Left lung (tissue), 10 donors: Measurements from ENCODE around the gene ZDHHC24. TPM values are rescaled to one million over a fixed set of nuclear protein-coding genes. Genes with fewer than 3 reads are reported as not detected.
"Not testable (repeated sequence)": the region's sequence is repeated elsewhere in the genome, so short reads cannot be mapped to it uniquely, and the experiment has no call there.

Source experiments
- ATAC-seq: fragments of 200-7000 bp; cut with Tn5 transposase; one replicate; pipeline ENCODE4 v1.9.1; 2020; ENCODE audit warnings: moderate library complexity
- DNase-seq, 4 donors: peaks; one replicate each; pipeline ENCODE4 v3.0.0-alpha.2; 2013 to 2020
- H3K27ac ChIP-seq, 2 donors: fragments of 200-600 bp; sonication (generic) in 1 of 2; one replicate each; pipeline versions ENCODE4 v1.5.0 to v1.8.0; 2020 to 2021
- H3K27me3 ChIP-seq, 2 donors: fragments of 200-600 bp; sonication (generic) in 1 of 2; one replicate each; pipeline versions ENCODE4 v1.5.0 to v1.8.0; 2020 to 2021
- H3K36me3 ChIP-seq, 2 donors: fragments of 200-600 bp; sonication (generic) in 1 of 2; one replicate each; pipeline versions ENCODE4 v1.5.0 to v1.8.0; 2020 to 2021
- H3K4me1 ChIP-seq, 2 donors: fragments of 200-600 bp; one replicate each; pipeline ENCODE4 v1.8.0; 2021
- H3K4me3 ChIP-seq, 2 donors: fragments of 200-600 bp; sonication (generic) in 1 of 2; one replicate each; pipeline versions ENCODE4 v1.5.0 to v1.8.0; 2020 to 2021; ENCODE audit warnings: mild to moderate bottlenecking in 1 of 2
- H3K9me3 ChIP-seq, 2 donors: fragments of 200-600 bp; sonication (generic) in 1 of 2; one replicate each; pipeline versions ENCODE4 v1.5.0 to v1.8.0; 2020 to 2021
- intact Hi-C, 2 donors: fragments of 100-400 bp; cut with DNase I; formaldehyde crosslinking; loops; one replicate each; pipeline versions ENCODE4 v1.11.2 to v1.14.2; 2022
- polyA plus RNA-seq, 6 donors: library from polyadenylated mRNA; unstranded; fragments of 120-200 nt; gene quantifications; one replicate each; pipeline ENCODE4 v1.2.1, GENCODE V29; 2013; ENCODE audit not compliant: insufficient read length in 6 of 6
- total RNA-seq, 2 donors: library from RNA; stranded (reverse); fragmentation: NEBNext Ultra II Directional; extraction: Animal tissue kit (Norgen Biotek cat#: 25700); gene quantifications; one replicate each; pipeline ENCODE4 v1.2.1, GENCODE V29; 2021
- TF ChIP-seq, protein P1 (sequence below), 2 donors: fragments of 200-600 bp; sonication (generic) in 1 of 2; IDR thresholded peaks; one replicate each; pipeline versions ENCODE4 v1.5.0 to v1.8.0; 2021; ENCODE audit warnings: antibody characterized with exemption in 2 of 2
- donor health status: DM: no; HTN: yes; CAD: no.
- donor health status: DM: no; HTN: no; CAD: no.

Gene ZDHHC24
- total and polyA plus RNA-seq, 8 donors = 4.7 to 17.0 (median 5.8) TPM

DNA sequence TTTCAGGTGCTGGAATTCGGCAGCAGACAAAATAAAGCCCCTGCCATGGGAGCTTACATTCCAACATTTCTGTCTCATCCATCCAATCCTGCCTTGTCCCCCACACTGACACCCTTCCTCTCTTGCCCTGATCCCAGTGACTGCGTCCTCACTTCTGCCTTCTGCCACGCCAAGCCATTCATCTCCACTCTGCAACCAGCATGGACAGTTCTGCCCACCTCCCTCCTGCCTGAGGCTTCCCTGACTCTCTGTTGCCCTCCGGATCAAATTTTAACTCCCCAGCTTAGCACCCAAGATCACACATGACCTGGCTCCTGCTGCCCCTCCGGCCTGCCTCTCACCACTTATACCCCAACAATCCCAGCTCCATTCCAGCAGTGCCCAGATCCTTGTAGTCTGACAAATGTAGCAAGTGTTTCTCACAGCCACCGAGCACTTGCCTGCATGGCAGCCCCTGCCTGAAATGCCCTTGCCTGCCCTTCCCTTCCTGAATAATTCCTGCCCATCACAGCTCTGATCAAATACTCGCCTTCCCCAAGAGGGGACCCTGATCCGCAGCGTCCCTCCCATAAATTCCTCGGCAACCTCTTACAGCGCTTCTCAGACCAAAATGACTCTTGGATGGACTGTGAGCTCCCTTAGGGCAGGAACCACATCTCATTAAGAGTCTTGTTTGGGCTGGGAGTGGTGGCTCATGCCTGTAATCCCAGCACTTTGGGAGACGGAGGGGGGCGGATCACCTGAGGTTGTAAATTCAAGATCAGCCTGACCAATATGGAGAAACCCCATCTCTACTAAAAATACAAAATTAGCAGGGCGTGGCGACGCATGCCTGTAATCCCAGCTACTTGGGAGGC lies 3.2 kb upstream of the ZDHHC24 start:
- no peaks in the 10 kb centered on the region for H3K9me3 ChIP-seq
- DNase-seq (peak in 1 of 4 donors; percentile 21), ATAC-seq (no peak)
- peaks cover 11 to 26% of the 10 kb centered on the region in 2 donors for H3K4me1 ChIP-seq
- no peak overlapping the region for H3K4me3 ChIP-seq
- H3K27me3 ChIP-seq = peaks cover 0 to 7% of the 10 kb centered on the region in 2 donors
- intact Hi-C loops = no loop called here
- H3K36me3 ChIP-seq = no peaks in the 10 kb centered on the region
- H3K27ac ChIP-seq = no peak overlapping the region
- TF ChIP-seq, protein P1, sequence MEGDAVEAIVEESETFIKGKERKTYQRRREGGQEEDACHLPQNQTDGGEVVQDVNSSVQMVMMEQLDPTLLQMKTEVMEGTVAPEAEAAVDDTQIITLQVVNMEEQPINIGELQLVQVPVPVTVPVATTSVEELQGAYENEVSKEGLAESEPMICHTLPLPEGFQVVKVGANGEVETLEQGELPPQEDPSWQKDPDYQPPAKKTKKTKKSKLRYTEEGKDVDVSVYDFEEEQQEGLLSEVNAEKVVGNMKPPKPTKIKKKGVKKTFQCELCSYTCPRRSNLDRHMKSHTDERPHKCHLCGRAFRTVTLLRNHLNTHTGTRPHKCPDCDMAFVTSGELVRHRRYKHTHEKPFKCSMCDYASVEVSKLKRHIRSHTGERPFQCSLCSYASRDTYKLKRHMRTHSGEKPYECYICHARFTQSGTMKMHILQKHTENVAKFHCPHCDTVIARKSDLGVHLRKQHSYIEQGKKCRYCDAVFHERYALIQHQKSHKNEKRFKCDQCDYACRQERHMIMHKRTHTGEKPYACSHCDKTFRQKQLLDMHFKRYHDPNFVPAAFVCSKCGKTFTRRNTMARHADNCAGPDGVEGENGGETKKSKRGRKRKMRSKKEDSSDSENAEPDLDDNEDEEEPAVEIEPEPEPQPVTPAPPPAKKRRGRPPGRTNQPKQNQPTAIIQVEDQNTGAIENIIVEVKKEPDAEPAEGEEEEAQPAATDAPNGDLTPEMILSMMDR (IDR thresholded peaks at IDR 0.05) = no peak

DNA sequence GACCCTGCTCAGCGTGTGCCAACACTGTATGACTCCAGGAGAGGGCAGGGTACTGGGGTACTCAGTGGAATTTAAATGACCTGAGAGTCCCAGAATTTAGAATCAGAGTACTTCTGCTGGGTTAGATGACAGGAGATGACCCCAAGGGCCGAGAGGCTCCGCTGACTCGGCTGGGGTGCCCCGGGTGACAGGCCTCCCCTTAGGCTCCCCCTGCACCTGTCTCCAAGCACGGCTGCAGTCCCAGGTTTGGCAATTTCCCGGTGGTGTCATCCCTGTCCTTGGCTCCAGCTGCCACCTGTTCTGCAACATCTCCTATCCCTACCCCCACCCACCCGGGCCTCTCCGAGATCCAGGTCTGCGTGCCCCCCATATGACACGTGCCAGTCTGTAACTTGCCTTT lies 2.2 kb upstream of the ZDHHC24 start:
- no peak overlapping the region for H3K4me3 ChIP-seq
- peaks cover 11 to 36% of the 10 kb centered on the region in 2 donors for H3K4me1 ChIP-seq
- peaks cover 0 to 7% of the 10 kb centered on the region in 2 donors for H3K27me3 ChIP-seq
- DNase-seq = no peak
- TF ChIP-seq, protein P1 (IDR thresholded peaks at IDR 0.05) = no peak
- ATAC-seq = no peak
- intact Hi-C loops = no loop called here
- no peak overlapping the region for H3K27ac ChIP-seq
- H3K9me3 ChIP-seq = no peaks in the 10 kb centered on the region
- H3K36me3 ChIP-seq = peaks cover 0 to 2% of the 10 kb centered on the region in 2 donors

DNA sequence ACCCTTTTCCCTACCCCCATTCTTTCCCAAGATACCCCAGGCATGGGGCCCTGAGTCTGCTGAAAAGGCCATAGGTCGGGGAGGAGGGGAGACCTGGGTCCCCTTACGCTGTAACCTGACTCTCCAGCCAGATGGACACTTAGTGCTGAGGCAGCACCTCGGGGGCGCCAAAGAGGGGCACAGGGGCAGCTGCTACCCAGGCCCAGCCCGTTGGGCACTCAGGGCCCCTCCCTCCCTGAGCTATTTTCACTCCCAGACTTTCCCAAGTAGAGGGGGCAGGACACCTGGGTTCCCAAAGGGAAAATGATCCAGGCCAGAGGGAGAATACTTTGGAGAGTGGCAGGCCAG lies 1.8 kb upstream of the ZDHHC24 start:
- H3K9me3 ChIP-seq = no peaks in the 10 kb centered on the region
- H3K27ac ChIP-seq = no peak overlapping the region
- peaks cover 11 to 40% of the 10 kb centered on the region in 2 donors for H3K4me1 ChIP-seq
- ATAC-seq (no peak), DNase-seq (peak in 1 of 4 donors; percentile 53)
- peaks cover 0 to 7% of the 10 kb centered on the region in 2 donors for H3K27me3 ChIP-seq
- intact Hi-C loops = no loop called here
- TF ChIP-seq, protein P1 (IDR thresholded peaks at IDR 0.05) = no peak
- peaks cover 0 to 6% of the 10 kb centered on the region in 2 donors for H3K36me3 ChIP-seq
- H3K4me3 ChIP-seq = no peak overlapping the region

DNA sequence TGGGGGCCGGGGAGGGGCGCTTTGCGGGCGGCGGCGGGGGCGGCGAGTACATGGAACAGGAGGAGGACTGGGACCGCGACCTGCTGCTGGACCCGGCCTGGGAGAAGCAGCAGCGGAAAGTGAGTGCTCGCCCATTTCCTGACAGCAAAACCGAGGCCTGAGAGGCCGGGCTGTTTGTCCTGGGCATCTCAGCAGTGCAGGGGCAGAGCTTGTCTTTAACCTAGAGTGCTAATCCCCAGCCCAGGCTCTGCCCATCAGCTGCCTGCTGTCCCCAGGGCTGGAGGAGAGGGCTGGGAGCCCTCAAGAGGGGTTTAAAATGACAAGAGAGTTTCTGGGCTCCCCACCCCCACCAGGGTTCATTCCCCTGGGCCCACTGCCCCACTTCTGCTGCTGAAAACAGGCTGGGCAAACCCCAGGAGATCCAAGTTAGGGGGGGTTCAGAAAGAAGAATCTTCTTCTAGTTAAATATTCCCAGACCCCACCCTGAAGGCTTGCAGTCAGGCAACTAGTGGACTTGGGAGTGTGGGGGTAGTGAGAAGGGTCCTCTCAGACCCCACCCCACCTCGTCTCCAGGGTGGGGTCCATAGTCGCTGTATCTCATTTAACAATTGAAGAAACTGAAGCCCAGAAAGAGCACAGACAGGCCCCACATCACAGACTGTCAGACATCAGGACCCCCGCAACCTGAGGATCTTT lies 1.3 kb upstream of the ZDHHC24 start:
- H3K27me3 ChIP-seq = peaks cover 0 to 7% of the 10 kb centered on the region in 2 donors
- TF ChIP-seq, protein P1 (IDR thresholded peaks at IDR 0.05) = no peak
- peaks cover 0 to 11% of the 10 kb centered on the region in 2 donors for H3K36me3 ChIP-seq
- no peak overlapping the region for H3K27ac ChIP-seq
- peak overlapping the region in 1 of 2 donors; percentile 67 for H3K4me3 ChIP-seq
- peaks cover 11 to 44% of the 10 kb centered on the region in 2 donors for H3K4me1 ChIP-seq
- intact Hi-C loops = no loop called here
- DNase-seq (peak in 1 of 4 donors; percentile 76), ATAC-seq (no peak)
- no peaks in the 10 kb centered on the region for H3K9me3 ChIP-seq

DNA sequence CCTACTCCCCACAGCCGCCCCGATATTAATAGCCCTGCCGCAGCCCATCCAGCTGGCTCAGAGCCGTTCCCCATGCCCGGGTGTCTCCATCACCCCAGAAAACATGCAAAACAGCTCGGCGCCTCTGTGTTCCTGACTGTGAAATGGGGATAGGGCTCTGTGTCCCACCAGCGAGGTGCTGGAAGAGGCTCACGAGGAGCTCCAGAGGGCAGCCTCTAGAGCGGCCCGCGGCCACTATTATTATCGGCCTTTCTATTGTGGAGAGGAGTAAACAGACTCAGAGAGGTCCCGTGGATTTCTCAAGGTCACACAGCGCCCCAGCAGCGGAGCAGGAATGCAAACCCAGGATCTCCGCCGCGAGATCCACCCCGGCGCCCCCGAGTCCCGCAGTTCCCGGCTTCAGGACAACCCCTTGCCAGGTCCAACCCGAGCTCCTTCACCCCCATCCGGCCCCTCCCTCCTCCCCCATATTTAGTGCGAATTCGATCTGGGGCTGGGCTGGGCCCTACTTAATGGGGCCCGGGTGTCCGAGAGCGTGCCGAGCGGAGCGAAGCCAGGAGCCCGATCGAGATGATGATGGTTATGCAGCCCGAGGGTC lies 619 bp upstream of the ZDHHC24 start, which contains the start of gene ACTN3:
TSS of gene ACTN3 (plus strand) at position 536 of the 598 bp plus-strand sequence. CDS start at position 571, 35 bp downstream.
- Histone ChIP-seq H3K36me3 (peaks cover 0 to 17% of the 10 kb centered on the region in 2 donors), H3K9me3 (no peaks in the 10 kb centered on the region), H3K27ac (peak within 1 kb of the TSS; percentile 37 to 79), H3K27me3 (peaks cover 0 to 7% of the 10 kb centered on the region in 2 donors), H3K4me3 (peak within 1 kb of the TSS; percentile 67 to 81), H3K4me1 (peaks cover 11 to 44% of the 10 kb centered on the region in 2 donors)
- DNase-seq (no peak), ATAC-seq (peak; percentile 3)
- TF ChIP-seq, protein P1 (IDR thresholded peaks at IDR 0.05) = no peak
- intact Hi-C loops = no loop called here

DNA sequence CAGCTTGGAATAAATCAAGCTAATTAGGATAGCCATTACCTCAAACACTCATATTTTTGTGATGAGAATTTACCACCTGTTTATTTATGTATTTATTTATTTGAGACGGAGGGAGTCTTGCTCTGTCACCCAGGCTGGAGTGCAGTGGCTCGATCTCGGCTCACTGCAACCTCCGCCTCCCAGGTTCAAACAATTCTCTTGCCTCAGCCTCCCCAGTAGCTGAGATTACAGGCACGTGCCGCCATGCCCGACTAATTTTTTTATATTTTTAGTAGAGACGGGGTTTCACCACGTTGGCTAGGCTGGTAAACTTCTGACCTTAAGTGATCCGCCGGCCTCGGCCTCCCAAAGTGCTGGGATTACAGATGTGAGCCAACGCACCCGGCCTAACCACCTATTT lies 896 bp downstream of the ZDHHC24 start:
- H3K27me3 ChIP-seq, intact Hi-C loops, DNase-seq, H3K9me3 ChIP-seq, ATAC-seq, H3K27ac ChIP-seq: not testable (repeated sequence)
- Histone ChIP-seq H3K36me3 (peaks cover 0 to 29% of the 10 kb centered on the region in 2 donors), H3K4me3 (peak overlapping the region; percentile 67 to 81), H3K4me1 (peaks cover 11 to 44% of the 10 kb centered on the region in 2 donors)
